Measurements from ENCODE around the gene CACNA1A.
A peak's percentile ranks its signal among the peaks of the same experiment; 100 is the strongest.
"Not testable (repeated sequence)": the region's sequence is repeated elsewhere in the genome, so short reads cannot be mapped to it uniquely, and the experiment has no call there.

CACNA1A gene

DNA sequence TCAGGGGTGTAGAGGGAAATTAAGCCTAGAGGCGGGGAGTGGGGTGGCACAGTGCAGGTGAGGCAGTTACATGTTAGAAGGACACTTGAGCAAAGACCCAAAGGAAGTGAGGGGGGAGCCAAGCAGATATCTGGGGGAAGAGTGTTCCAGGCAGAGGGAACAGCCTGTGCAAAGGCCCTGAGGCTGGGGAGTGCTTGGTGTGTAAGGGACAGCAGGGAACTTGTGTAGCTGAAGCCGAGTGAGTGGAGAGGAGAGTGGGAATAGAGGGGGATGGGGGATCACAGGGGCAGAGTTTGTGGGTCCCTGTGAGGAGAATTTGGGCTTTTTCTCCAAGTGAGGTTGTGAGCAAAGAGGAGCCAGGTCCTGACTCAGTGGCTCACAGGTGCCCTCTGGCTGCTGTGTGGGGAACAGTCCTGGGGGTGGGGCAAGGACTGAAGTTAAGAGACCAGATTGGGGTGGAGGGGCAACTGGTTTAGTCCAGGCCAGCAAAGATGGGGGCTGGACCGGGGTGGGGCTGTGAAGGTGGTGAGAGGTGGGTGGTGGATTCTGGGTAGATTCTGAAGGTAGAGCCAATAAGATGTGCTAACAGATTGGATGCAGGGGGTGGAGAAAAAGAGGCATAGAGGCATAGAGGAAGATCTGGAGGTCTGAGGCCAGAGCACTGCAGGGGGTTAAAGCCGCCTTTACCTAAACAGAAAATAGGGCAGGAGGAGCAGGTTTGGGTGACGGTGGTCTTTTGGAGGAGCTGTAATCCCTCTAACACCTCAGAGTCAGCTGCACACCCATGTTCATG, 75.3 kb downstream of the CACNA1A start:
- H3K27ac ChIP-seq (ENCODE audit: insufficient read depth, low read length, poor library complexity, severe bottlenecking), result no peak overlapping the region
- H3K9me3 ChIP-seq (ENCODE audit: control insufficient read depth, low read length), result no peaks in the 10 kb centered on the region
- no peaks in the 10 kb centered on the region for H3K4me1 ChIP-seq (ENCODE audit: control insufficient read depth, insufficient read depth, low read length, poor library complexity, severe bottlenecking)
- no peaks in the 10 kb centered on the region for H3K36me3 ChIP-seq (ENCODE audit: control insufficient read depth, insufficient read depth, low read length)
- peak; percentile 3 to 26 (median 13) for DNase-seq
- no peak overlapping the region for H3K4me3 ChIP-seq (ENCODE audit: insufficient read depth, low read depth, low read length, poor library complexity, severe bottlenecking)
- H3K27me3 ChIP-seq (replicated peaks; ENCODE audit: control insufficient read depth, insufficient read depth, low read length, poor library complexity, severe bottlenecking), result no peaks in the 10 kb centered on the region

DNA sequence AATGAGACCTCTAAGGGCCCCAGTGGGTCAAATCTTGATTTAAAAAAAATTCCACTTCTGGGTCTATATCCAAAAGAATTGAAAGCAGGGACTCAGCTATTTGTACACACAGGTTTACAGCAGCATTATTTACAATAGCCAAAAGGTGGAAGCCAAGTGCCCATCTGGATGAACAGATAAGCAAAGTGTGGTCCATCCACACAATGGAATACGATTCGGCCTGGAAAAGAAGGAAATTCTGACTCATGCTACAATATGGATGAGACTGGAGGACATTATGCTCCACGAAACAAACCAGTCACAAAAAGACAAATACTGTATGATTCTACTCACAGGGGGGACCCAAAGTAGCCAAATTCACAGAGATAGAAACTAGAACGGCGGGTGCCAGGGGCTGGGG, 76.7 kb downstream of the CACNA1A start:
- DNase-seq, result no peak
- H3K27ac ChIP-seq (ENCODE audit: insufficient read depth, low read length, poor library complexity, severe bottlenecking), result no peak overlapping the region
- no peaks in the 10 kb centered on the region for H3K4me1 ChIP-seq (ENCODE audit: control insufficient read depth, insufficient read depth, low read length, poor library complexity, severe bottlenecking)
- peaks cover 6% of the 10 kb centered on the region for H3K9me3 ChIP-seq (ENCODE audit: control insufficient read depth, low read length)
- H3K4me3 ChIP-seq (ENCODE audit: insufficient read depth, low read depth, low read length, poor library complexity, severe bottlenecking), result no peak overlapping the region
- no peaks in the 10 kb centered on the region for H3K27me3 ChIP-seq (replicated peaks; ENCODE audit: control insufficient read depth, insufficient read depth, low read length, poor library complexity, severe bottlenecking)
- no peaks in the 10 kb centered on the region for H3K36me3 ChIP-seq (ENCODE audit: control insufficient read depth, insufficient read depth, low read length)

DNA sequence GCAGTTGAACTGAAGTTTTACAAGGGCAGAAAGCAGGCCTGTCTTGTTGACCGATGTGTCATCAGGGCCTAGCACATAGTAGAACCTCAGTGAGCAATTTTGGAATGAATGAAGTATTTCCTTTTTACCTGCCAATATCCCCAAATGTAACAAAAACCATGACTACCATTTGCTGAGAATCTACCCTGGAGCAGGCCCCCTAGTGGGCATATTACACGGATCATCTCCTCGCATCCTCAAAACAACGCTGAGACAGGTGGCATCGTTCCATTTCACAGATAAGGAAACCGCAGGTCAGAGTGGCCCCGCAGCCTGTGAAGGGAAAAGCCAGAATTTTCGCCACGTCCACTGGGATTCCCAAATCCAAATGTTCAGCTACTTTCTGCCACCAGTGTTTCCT, 77.9 kb downstream of the CACNA1A start:
- Histone ChIP-seq H3K4me3 (ENCODE audit: insufficient read depth, low read depth, low read length, poor library complexity, severe bottlenecking) (no peak overlapping the region), H3K4me1 (ENCODE audit: control insufficient read depth, insufficient read depth, low read length, poor library complexity, severe bottlenecking) (no peaks in the 10 kb centered on the region), H3K27ac (ENCODE audit: insufficient read depth, low read length, poor library complexity, severe bottlenecking) (no peak overlapping the region), H3K27me3 (replicated peaks; ENCODE audit: control insufficient read depth, insufficient read depth, low read length, poor library complexity, severe bottlenecking) (no peaks in the 10 kb centered on the region), H3K9me3 (ENCODE audit: control insufficient read depth, low read length) (peaks cover 6% of the 10 kb centered on the region), H3K36me3 (ENCODE audit: control insufficient read depth, insufficient read depth, low read length) (no peaks in the 10 kb centered on the region)
- no peak for DNase-seq

DNA sequence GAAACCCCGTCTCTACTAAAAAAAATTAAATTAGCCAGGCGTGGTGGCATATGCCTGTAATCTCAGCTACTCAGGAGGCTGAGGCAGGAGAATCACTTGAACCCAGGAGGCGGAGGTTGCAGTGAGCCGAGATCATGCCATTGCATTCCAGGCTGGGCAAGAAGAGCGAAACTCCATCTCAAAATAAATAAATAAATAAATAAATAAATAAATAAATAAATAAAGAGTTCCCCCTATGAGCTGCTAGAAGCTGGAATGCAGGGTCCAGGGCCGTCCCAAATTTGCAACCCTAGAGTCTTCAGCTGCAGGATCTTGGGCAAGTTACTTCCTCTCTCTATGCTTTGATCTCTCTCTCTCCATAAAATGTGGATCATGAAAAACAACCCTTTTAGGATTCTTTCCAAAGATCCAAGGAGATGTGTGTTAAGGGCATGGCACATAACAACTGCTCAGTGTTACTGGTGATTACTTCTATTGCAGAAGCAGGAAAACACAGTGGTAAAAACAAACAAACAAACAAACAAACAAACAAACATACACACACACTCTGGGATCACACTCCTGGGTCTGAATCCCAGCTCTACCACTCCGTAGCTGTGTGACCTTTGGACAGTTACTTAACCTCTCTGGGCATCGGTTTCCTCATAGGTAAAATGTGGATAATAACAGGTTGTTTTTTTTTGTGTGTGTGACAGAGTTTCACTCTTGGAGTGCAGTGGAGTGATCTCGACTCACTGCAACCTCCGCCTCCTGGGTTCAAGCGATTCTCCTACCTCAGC, 78.8 kb downstream of the CACNA1A start:
- H3K4me3 ChIP-seq (ENCODE audit: insufficient read depth, low read depth, low read length, poor library complexity, severe bottlenecking), result no peak overlapping the region
- no peaks in the 10 kb centered on the region for H3K27me3 ChIP-seq (replicated peaks; ENCODE audit: control insufficient read depth, insufficient read depth, low read length, poor library complexity, severe bottlenecking)
- H3K9me3 ChIP-seq (ENCODE audit: control insufficient read depth, low read length), result peaks cover 6% of the 10 kb centered on the region
- no peak for DNase-seq
- H3K4me1 ChIP-seq (ENCODE audit: control insufficient read depth, insufficient read depth, low read length, poor library complexity, severe bottlenecking), result no peaks in the 10 kb centered on the region
- no peaks in the 10 kb centered on the region for H3K36me3 ChIP-seq (ENCODE audit: control insufficient read depth, insufficient read depth, low read length)
- H3K27ac ChIP-seq (ENCODE audit: insufficient read depth, low read length, poor library complexity, severe bottlenecking), result no peak overlapping the region

DNA sequence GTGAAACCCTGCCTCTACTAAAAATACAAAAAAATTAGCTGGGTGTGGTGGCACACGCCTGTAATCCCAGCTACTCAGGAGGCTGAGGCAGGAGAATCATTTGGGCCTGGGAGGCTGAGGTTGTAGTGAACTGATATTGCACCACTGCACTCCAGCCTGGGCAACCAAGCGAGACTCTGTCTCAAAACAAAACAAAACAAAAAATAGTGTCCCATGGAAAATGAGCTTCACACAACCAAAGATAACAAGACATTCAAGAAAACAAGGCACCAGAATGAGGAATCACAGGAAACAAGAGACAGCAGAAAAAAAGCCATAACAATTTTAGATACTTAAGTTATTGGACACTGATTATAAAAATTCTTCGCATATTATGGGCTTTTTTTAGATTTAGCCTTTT, 80.4 kb downstream of the CACNA1A start:
- not testable (repeated sequence) for H3K9me3 ChIP-seq (ENCODE audit: control insufficient read depth, low read length)

DNA sequence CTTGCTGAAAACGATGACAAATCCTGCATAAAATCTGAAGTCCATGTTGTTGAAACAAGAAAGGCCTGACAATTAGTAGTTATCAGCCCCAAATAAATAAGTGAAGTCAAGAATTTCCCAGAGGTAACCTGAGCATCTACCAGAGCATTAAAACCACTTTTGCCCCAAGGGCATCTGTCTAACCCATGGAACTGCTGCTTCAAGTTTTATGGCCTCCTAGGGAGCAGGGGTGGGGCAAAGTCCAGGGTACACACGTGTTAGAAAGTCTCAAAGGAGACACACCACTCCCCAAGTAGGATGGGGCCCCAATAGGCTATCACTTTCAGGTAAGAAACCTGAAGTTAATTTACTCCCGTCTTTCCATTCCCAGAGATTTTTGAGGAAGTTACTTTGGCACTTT, 81.1 kb downstream of the CACNA1A start:
- Histone ChIP-seq H3K4me1 (ENCODE audit: control insufficient read depth, insufficient read depth, low read length, poor library complexity, severe bottlenecking) (no peaks in the 10 kb centered on the region), H3K27me3 (replicated peaks; ENCODE audit: control insufficient read depth, insufficient read depth, low read length, poor library complexity, severe bottlenecking) (no peaks in the 10 kb centered on the region), H3K9me3 (ENCODE audit: control insufficient read depth, low read length) (peaks cover 6% of the 10 kb centered on the region), H3K4me3 (ENCODE audit: insufficient read depth, low read depth, low read length, poor library complexity, severe bottlenecking) (no peak overlapping the region), H3K27ac (ENCODE audit: insufficient read depth, low read length, poor library complexity, severe bottlenecking) (no peak overlapping the region), H3K36me3 (ENCODE audit: control insufficient read depth, insufficient read depth, low read length) (no peaks in the 10 kb centered on the region)
- DNase-seq, result no peak

More for the DNA sequence above, 80.4 kb downstream of the CACNA1A start:
- H3K27ac ChIP-seq (ENCODE audit: insufficient read depth, low read length, poor library complexity, severe bottlenecking); DNase-seq; H3K4me3 ChIP-seq (ENCODE audit: insufficient read depth, low read depth, low read length, poor library complexity, severe bottlenecking); H3K36me3 ChIP-seq (ENCODE audit: control insufficient read depth, insufficient read depth, low read length); H3K4me1 ChIP-seq (ENCODE audit: control insufficient read depth, insufficient read depth, low read length, poor library complexity, severe bottlenecking); H3K27me3 ChIP-seq (replicated peaks; ENCODE audit: control insufficient read depth, insufficient read depth, low read length, poor library complexity, severe bottlenecking): not testable (repeated sequence)

GRCh38 chr19:13420780-13421179, 85.5 kb downstream of the CACNA1A start:
- Histone ChIP-seq H3K4me1 (ENCODE audit: control insufficient read depth, insufficient read depth, low read length, poor library complexity, severe bottlenecking) (no peaks in the 10 kb centered on the region), H3K4me3 (ENCODE audit: insufficient read depth, low read depth, low read length, poor library complexity, severe bottlenecking) (no peak overlapping the region), H3K9me3 (ENCODE audit: control insufficient read depth, low read length) (peaks cover 6% of the 10 kb centered on the region), H3K27ac (ENCODE audit: insufficient read depth, low read length, poor library complexity, severe bottlenecking) (no peak overlapping the region), H3K27me3 (replicated peaks; ENCODE audit: control insufficient read depth, insufficient read depth, low read length, poor library complexity, severe bottlenecking) (no peaks in the 10 kb centered on the region), H3K36me3 (ENCODE audit: control insufficient read depth, insufficient read depth, low read length) (no peaks in the 10 kb centered on the region)
- DNase-seq, result no peak

GRCh38 chr19:13417054-13417453, 89.2 kb downstream of the CACNA1A start:
- Histone ChIP-seq H3K9me3 (ENCODE audit: control insufficient read depth, low read length) (no peaks in the 10 kb centered on the region), H3K4me3 (ENCODE audit: insufficient read depth, low read depth, low read length, poor library complexity, severe bottlenecking) (no peak overlapping the region), H3K27ac (ENCODE audit: insufficient read depth, low read length, poor library complexity, severe bottlenecking) (no peak overlapping the region), H3K27me3 (replicated peaks; ENCODE audit: control insufficient read depth, insufficient read depth, low read length, poor library complexity, severe bottlenecking) (no peaks in the 10 kb centered on the region), H3K4me1 (ENCODE audit: control insufficient read depth, insufficient read depth, low read length, poor library complexity, severe bottlenecking) (no peaks in the 10 kb centered on the region), H3K36me3 (ENCODE audit: control insufficient read depth, insufficient read depth, low read length) (no peaks in the 10 kb centered on the region)
- no peak for DNase-seq

GRCh38 chr19:13411899-13412298, 94.4 kb downstream of the CACNA1A start:
- H3K27me3 ChIP-seq (replicated peaks; ENCODE audit: control insufficient read depth, insufficient read depth, low read length, poor library complexity, severe bottlenecking), result no peaks in the 10 kb centered on the region
- H3K27ac ChIP-seq (ENCODE audit: insufficient read depth, low read length, poor library complexity, severe bottlenecking), result no peak overlapping the region
- no peak overlapping the region for H3K4me3 ChIP-seq (ENCODE audit: insufficient read depth, low read depth, low read length, poor library complexity, severe bottlenecking)
- H3K9me3 ChIP-seq (ENCODE audit: control insufficient read depth, low read length), result no peaks in the 10 kb centered on the region
- no peak for DNase-seq
- H3K36me3 ChIP-seq (ENCODE audit: control insufficient read depth, insufficient read depth, low read length), result no peaks in the 10 kb centered on the region
- H3K4me1 ChIP-seq (ENCODE audit: control insufficient read depth, insufficient read depth, low read length, poor library complexity, severe bottlenecking), result no peaks in the 10 kb centered on the region

DNA sequence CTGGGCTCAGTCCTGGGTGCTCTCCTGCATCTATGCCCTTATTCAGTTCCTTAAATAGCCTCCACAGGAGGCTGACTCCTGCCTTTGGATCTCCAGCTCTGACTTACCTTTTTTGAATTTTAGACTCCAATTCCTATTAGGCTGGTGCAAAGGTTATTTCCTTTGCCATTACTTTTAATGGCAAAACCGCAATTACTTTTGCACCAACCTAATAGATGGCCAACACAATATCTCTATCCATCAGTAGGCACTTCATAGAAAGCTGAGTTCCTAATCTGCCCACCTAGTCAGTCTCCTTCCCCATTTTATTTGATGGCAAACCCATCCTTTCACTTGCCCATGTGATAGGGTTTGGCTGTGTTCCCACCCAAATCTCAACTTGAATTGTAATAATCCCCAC, 95.3 kb downstream of the CACNA1A start:
- H3K4me1 ChIP-seq (ENCODE audit: control insufficient read depth, insufficient read depth, low read length, poor library complexity, severe bottlenecking), result no peaks in the 10 kb centered on the region
- no peak for DNase-seq
- no peak overlapping the region for H3K27ac ChIP-seq (ENCODE audit: insufficient read depth, low read length, poor library complexity, severe bottlenecking)
- no peaks in the 10 kb centered on the region for H3K27me3 ChIP-seq (replicated peaks; ENCODE audit: control insufficient read depth, insufficient read depth, low read length, poor library complexity, severe bottlenecking)
- H3K4me3 ChIP-seq (ENCODE audit: insufficient read depth, low read depth, low read length, poor library complexity, severe bottlenecking), result no peak overlapping the region
- no peaks in the 10 kb centered on the region for H3K9me3 ChIP-seq (ENCODE audit: control insufficient read depth, low read length)
- H3K36me3 ChIP-seq (ENCODE audit: control insufficient read depth, insufficient read depth, low read length), result no peaks in the 10 kb centered on the region

Measured in effector memory CD4-positive, alpha-beta T cell (primary cell).